ENCODE measurements around the gene CDK6. TPM values are rescaled to one million over a fixed set of nuclear protein-coding genes. Genes with fewer than 3 reads are reported as not detected.

The CDK6 gene
- polyA plus RNA-seq, 2 of the 4 experiments (the other 2 are of a cell fraction), result 13.6 to 25.9 TPM

DNA sequence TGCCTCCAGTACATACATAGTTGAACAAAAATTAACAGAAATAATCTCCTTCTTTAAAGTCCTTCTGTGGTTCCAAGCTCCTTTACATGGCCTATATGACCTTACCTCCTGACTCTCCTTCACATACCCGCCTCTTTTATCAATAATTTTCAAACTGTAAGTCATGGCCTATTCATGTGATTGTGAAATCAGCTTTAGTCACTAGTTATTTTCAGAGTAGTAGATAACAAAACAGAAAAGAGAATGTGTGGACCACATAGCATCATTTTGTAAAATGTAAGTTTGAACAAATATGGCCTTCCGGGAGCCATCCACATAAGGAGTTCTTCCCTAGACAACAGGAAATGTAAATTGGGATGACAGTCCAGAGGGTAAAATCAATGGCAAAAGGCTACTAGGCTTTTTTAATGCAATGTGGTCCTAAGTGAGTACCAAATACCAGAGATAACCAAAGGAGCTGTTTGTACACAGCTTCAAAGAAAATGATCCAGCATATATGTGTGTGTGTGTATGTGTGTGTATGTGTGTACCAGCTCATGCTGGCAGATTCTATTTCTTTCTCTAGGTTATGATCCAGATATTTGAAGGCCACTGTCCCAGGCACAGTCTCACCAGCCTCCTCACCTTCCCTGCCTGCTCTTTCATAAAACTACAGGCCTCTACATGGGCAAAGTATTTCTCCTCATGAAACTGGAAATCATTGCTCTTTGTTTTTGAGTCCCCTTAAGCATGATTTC, 233.9 kb downstream of the CDK6 start:
- ChIA-PET POLR2A (interaction anchor here (1.4 kb wide), 1 partner anchor 13 kb away, joined by 3 read pairs; the partner anchor contains the start of gene FAM133B), CTCF (interaction anchor here (1.8 to 4.8 kb wide), 4 partner anchors 11 to 155 kb away, joined by 5 to 35 read pairs (median 6); partner anchors contain the start of genes FAM133B, GATAD1, PEX1 and RBM48)
- TF ChIP-seq EP300 (IDR thresholded peaks at IDR 0.05) (no peak), PHF8 (IDR thresholded peaks at IDR 0.05; ENCODE audit: borderline replicate concordance, low read depth) (no peak), ZSCAN20 (CRISPR knock-in tag; IDR thresholded peaks at IDR 0.05) (no peak), KDM1A (IDR thresholded peaks at IDR 0.05; ENCODE audit: low read depth) (no peak), CHD2 (IDR thresholded peaks at IDR 0.05; ENCODE audit: low read length, partially characterized antibody) (no peak), JUNB (IDR thresholded peaks at IDR 0.05) (no peak), TP53 (CRISPR knock-in tag; IDR thresholded peaks at IDR 0.05) (no peak), HOXB5 (CRISPR knock-in tag; IDR thresholded peaks at IDR 0.05) (no peak), CHD4 (IDR thresholded peaks at IDR 0.05; ENCODE audit: borderline replicate concordance) (no peak), ESRRA (IDR thresholded peaks at IDR 0.05; ENCODE audit: borderline replicate concordance, low read length) (no peak)
- TF ChIP-seq, protein P1, sequence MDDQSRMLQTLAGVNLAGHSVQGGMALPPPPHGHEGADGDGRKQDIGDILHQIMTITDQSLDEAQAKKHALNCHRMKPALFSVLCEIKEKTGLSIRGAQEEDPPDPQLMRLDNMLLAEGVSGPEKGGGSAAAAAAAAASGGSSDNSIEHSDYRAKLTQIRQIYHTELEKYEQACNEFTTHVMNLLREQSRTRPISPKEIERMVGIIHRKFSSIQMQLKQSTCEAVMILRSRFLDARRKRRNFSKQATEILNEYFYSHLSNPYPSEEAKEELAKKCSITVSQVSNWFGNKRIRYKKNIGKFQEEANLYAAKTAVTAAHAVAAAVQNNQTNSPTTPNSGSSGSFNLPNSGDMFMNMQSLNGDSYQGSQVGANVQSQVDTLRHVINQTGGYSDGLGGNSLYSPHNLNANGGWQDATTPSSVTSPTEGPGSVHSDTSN (IDR thresholded peaks at IDR 0.05), result no peak
- TF ChIP-seq, protein P2, sequence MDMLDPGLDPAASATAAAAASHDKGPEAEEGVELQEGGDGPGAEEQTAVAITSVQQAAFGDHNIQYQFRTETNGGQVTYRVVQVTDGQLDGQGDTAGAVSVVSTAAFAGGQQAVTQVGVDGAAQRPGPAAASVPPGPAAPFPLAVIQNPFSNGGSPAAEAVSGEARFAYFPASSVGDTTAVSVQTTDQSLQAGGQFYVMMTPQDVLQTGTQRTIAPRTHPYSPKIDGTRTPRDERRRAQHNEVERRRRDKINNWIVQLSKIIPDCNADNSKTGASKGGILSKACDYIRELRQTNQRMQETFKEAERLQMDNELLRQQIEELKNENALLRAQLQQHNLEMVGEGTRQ (IDR thresholded peaks at IDR 0.05), result no peak
- TF ChIP-seq, protein P3, sequence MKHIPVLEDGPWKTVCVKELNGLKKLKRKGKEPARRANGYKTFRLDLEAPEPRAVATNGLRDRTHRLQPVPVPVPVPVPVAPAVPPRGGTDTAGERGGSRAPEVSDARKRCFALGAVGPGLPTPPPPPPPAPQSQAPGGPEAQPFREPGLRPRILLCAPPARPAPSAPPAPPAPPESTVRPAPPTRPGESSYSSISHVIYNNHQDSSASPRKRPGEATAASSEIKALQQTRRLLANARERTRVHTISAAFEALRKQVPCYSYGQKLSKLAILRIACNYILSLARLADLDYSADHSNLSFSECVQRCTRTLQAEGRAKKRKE (CRISPR knock-in tag; IDR thresholded peaks at IDR 0.05; ENCODE audit: low read depth), result no peak
- H3K9me3 ChIP-seq, result no peaks in the 10 kb centered on the region
- no peaks in the 10 kb centered on the region for H3K4me1 ChIP-seq
- DNase-seq (ENCODE audit: low read depth in 1 of 2, low spot score in 1 of 2) (no peak), ATAC-seq (peak in 1 of 2 experiments; percentile 21; a peak in 2 of 6 replicates), FAIRE-seq (no peak)
- H3K4me3 ChIP-seq, result no peak overlapping the region
- WGBS (ENCODE audit: missing lambda C conversion rate), result 87% methylated on average over 2 of the region's 2 CpGs
- no peak overlapping the region for H3K4me2 ChIP-seq
- no peak overlapping the region for H3K27ac ChIP-seq

DNA sequence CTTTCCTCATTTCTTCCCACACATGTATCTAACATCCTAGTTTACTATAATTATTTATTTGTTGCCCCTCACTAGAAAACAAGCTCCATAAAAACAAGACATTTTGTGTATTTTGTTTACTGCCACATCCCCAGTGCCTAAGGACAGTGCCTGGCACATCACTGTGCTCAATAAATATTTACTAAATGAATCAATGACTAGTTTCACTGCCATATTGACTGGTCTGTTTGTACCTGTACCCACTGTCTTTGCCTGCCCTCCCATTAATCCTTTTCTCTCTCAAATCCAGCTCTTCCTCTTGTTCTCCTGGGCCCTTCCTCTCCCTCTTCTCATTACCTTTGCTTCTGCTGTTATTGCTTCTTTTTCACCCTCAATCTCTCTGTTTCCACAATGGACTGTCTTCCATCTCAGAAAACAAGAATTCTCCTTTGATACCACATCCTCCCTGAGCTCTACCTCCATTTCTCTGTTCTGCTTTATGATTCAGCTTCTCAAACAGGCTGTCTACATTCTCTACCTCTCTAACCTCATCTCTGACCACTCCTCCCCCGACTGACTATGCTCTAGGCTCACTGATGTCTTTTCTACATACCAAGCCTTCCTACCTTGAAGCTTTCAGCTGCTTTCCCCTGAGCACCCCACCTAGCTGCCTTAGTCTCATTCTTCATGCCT, 237.9 kb downstream of the CDK6 start:
- WGBS (ENCODE audit: missing lambda C conversion rate), result 32% methylated on average over 1 of the region's 1 CpG
- no peak for TF ChIP-seq MAFK (IDR thresholded peaks at IDR 0.05; ENCODE audit: partially characterized antibody)
- TF ChIP-seq HEYL (CRISPR knock-in tag; IDR thresholded peaks at IDR 0.05), result no peak
- TF ChIP-seq RARB (CRISPR knock-in tag; IDR thresholded peaks at IDR 0.05), result no peak
- no peak for TF ChIP-seq TFCP2L1 (CRISPR knock-in tag; IDR thresholded peaks at IDR 0.05)
- no peak for TF ChIP-seq RCOR1 (IDR thresholded peaks at IDR 0.05; ENCODE audit: low read depth, low read length)
- TF ChIP-seq, protein P4, sequence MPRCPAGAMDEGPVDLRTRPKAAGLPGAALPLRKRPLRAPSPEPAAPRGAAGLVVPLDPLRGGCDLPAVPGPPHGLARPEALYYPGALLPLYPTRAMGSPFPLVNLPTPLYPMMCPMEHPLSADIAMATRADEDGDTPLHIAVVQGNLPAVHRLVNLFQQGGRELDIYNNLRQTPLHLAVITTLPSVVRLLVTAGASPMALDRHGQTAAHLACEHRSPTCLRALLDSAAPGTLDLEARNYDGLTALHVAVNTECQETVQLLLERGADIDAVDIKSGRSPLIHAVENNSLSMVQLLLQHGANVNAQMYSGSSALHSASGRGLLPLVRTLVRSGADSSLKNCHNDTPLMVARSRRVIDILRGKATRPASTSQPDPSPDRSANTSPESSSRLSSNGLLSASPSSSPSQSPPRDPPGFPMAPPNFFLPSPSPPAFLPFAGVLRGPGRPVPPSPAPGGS (IDR thresholded peaks at IDR 0.05), result no peak
- TF ChIP-seq, protein P5, sequence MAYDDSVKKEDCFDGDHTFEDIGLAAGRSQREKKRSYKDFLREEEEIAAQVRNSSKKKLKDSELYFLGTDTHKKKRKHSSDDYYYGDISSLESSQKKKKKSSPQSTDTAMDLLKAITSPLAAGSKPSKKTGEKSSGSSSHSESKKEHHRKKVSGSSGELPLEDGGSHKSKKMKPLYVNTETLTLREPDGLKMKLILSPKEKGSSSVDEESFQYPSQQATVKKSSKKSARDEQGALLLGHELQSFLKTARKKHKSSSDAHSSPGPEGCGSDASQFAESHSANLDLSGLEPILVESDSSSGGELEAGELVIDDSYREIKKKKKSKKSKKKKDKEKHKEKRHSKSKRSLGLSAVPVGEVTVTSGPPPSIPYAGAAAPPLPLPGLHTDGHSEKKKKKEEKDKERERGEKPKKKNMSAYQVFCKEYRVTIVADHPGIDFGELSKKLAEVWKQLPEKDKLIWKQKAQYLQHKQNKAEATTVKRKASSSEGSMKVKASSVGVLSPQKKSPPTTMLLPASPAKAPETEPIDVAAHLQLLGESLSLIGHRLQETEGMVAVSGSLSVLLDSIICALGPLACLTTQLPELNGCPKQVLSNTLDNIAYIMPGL (CRISPR knock-in tag; IDR thresholded peaks at IDR 0.05; ENCODE audit: borderline replicate concordance), result no peak
- TF ChIP-seq, protein P3 (CRISPR knock-in tag; IDR thresholded peaks at IDR 0.05; ENCODE audit: low read depth), result no peak
- TF ChIP-seq NR3C1 (IDR thresholded peaks at IDR 0.05), result no peak
- TF ChIP-seq RFX5 (IDR thresholded peaks at IDR 0.05), result no peak
- TF ChIP-seq, protein P6, sequence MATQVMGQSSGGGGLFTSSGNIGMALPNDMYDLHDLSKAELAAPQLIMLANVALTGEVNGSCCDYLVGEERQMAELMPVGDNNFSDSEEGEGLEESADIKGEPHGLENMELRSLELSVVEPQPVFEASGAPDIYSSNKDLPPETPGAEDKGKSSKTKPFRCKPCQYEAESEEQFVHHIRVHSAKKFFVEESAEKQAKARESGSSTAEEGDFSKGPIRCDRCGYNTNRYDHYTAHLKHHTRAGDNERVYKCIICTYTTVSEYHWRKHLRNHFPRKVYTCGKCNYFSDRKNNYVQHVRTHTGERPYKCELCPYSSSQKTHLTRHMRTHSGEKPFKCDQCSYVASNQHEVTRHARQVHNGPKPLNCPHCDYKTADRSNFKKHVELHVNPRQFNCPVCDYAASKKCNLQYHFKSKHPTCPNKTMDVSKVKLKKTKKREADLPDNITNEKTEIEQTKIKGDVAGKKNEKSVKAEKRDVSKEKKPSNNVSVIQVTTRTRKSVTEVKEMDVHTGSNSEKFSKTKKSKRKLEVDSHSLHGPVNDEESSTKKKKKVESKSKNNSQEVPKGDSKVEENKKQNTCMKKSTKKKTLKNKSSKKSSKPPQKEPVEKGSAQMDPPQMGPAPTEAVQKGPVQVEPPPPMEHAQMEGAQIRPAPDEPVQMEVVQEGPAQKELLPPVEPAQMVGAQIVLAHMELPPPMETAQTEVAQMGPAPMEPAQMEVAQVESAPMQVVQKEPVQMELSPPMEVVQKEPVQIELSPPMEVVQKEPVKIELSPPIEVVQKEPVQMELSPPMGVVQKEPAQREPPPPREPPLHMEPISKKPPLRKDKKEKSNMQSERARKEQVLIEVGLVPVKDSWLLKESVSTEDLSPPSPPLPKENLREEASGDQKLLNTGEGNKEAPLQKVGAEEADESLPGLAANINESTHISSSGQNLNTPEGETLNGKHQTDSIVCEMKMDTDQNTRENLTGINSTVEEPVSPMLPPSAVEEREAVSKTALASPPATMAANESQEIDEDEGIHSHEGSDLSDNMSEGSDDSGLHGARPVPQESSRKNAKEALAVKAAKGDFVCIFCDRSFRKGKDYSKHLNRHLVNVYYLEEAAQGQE (IDR thresholded peaks at IDR 0.05), result no peak
- no peak for TF ChIP-seq KDM1A (IDR thresholded peaks at IDR 0.05; ENCODE audit: low read depth)
- TF ChIP-seq EHF (CRISPR knock-in tag; IDR thresholded peaks at IDR 0.05), result no peak
- Histone ChIP-seq H3K27ac (no peak overlapping the region), H3K4me1 (no peaks in the 10 kb centered on the region), H3K9me3 (no peaks in the 10 kb centered on the region), H3K4me2 (no peak overlapping the region), H3K4me3 (no peak overlapping the region)
- DNase-seq (ENCODE audit: low read depth in 1 of 2, low spot score in 1 of 2), result no peak
- FAIRE-seq, result no peak
- ChIA-PET CTCF (interaction anchor here (1.1 to 1.7 kb wide), 4 partner anchors 8 to 70 kb away, joined by 3 to 8 read pairs (median 4); partner anchors contain the start of genes FAM133B, PEX1 and RBM48), POLR2A (interaction anchor here (0.7 to 1.1 kb wide), 2 partner anchors 8 to 233 kb away, joined by 8 read pairs; partner anchors contain the start of gene FAM133B)
- peak; percentile 32 to 39; a peak in 3 of 6 replicates for ATAC-seq

All from A549 (cell line).